A549 (cell line): ENCODE data around the gene NRN1L.

Experiments
- EHMT2 ChIP-seq: fragments of 200-600 bp; sonication (generic); IDR thresholded peaks from 2 replicates; pipeline ENCODE4 v1.6.1; 2016; ENCODE audit warnings: antibody characterized with exemption, low read depth, mild to moderate bottlenecking, moderate library complexity
- EP300 ChIP-seq, 2 experiments: fragments of >200 bp; sonication (Bioruptor Twin); formaldehyde crosslinking; IDR thresholded peaks; 2 replicates in 1 of 2; 3 replicates in 1 of 2; pipeline ENCODE4 v1.6.1; 2016 to 2017
- FOSL2 ChIP-seq, 2 experiments: fragments of 450-650 bp in 1 of 2; fragments of >200 bp in 1 of 2; sonication (Bioruptor Twin) in 1 of 2; formaldehyde crosslinking; IDR thresholded peaks; 2 replicates each; pipeline versions ENCODE4 v1.5.0 to v1.6.1; 2016 to 2020; ENCODE audit warnings: mild to moderate bottlenecking in 1 of 2, moderate library complexity in 1 of 2
- HDAC2 ChIP-seq: fragments of 200-600 bp; sonication (generic); IDR thresholded peaks from 2 replicates; pipeline ENCODE4 v1.6.1; 2016
- MAFK ChIP-seq: fragments of 450-650 bp; IDR thresholded peaks from 2 replicates; pipeline ENCODE4 v1.6.1; 2014; ENCODE audit not compliant: partially characterized antibody
- POLR2A ChIP-seq: IDR thresholded peaks from 2 replicates; pipeline ENCODE4 v1.6.1; 2012; ENCODE audit warnings: mild to moderate bottlenecking, low read length
- SREBF2 ChIP-seq: fragments of 450-650 bp; IDR thresholded peaks from 2 replicates; pipeline ENCODE4 v1.6.1; 2014; ENCODE audit warnings: mild to moderate bottlenecking, moderate library complexity
- TP53 ChIP-seq: fragments of 250-450 bp; sonication (Bioruptor Pico); IDR thresholded peaks from 2 replicates; pipeline ENCODE4 v1.5.0; 2021; ENCODE audit warnings: mild to moderate bottlenecking, moderate library complexity
- TF ChIP-seq, protein P1 (sequence below): fragments of >200 bp; sonication (Bioruptor Twin); formaldehyde crosslinking; IDR thresholded peaks from 3 replicates; pipeline ENCODE4 v1.5.1; 2016
- TF ChIP-seq, protein P2 (sequence below): IDR thresholded peaks from 2 replicates; pipeline ENCODE4 v1.6.1; 2012

DNA sequence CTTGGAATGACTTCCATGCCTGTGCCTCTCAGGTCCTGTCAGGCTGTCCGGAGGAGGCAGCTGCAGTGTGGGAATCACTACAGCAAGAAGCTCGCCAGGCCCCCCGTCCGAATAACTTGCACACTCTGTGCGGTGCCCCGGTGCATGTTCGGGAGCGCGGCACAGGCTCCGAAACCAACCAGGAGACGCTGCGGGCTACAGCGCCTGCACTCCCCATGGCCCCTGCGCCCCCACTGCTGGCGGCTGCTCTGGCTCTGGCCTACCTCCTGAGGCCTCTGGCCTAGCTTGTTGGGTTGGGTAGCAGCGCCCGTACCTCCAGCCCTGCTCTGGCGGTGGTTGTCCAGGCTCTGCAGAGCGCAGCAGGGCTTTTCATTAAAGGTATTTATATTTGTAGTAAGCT is 1.3 kb downstream of the NRN1L start:
- TF ChIP-seq POLR2A (no peak), HDAC2 (no peak), SREBF2 (no peak), TP53 (CRISPR knock-in tag) (no peak), FOSL2 (IDR thresholded peaks at IDR 0.05) (no peak), FOSL2 (CRISPR knock-in tag; IDR thresholded peaks at IDR 0.05) (no peak), EP300 (IDR thresholded peaks at IDR 0.05) (no peak), EHMT2 (no peak), MAFK (no peak)
- TF ChIP-seq, protein P1, sequence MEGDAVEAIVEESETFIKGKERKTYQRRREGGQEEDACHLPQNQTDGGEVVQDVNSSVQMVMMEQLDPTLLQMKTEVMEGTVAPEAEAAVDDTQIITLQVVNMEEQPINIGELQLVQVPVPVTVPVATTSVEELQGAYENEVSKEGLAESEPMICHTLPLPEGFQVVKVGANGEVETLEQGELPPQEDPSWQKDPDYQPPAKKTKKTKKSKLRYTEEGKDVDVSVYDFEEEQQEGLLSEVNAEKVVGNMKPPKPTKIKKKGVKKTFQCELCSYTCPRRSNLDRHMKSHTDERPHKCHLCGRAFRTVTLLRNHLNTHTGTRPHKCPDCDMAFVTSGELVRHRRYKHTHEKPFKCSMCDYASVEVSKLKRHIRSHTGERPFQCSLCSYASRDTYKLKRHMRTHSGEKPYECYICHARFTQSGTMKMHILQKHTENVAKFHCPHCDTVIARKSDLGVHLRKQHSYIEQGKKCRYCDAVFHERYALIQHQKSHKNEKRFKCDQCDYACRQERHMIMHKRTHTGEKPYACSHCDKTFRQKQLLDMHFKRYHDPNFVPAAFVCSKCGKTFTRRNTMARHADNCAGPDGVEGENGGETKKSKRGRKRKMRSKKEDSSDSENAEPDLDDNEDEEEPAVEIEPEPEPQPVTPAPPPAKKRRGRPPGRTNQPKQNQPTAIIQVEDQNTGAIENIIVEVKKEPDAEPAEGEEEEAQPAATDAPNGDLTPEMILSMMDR = no peak
- TF ChIP-seq, protein P2, sequence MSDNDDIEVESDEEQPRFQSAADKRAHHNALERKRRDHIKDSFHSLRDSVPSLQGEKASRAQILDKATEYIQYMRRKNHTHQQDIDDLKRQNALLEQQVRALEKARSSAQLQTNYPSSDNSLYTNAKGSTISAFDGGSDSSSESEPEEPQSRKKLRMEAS = no peak
